ENCODE data around the gene RUNX3.

GRCh38 chr1:24905979-24906720, 23.9 kb downstream of the RUNX3 start:
- TF ChIP-seq CTCF (IDR thresholded peaks at IDR 0.05) (no peak), EP300 (IDR thresholded peaks at IDR 0.05) (no peak), POLR2A (IDR thresholded peaks at IDR 0.05) (no peak)
